CD4-positive, CD25-positive, alpha-beta regulatory T cell (primary cell): ENCODE data around the gene GSTM1. TPM values are rescaled to one million over a fixed set of nuclear protein-coding genes. Genes with fewer than 3 reads are reported as not detected.
"Not testable (repeated sequence)": the region's sequence is repeated elsewhere in the genome, so short reads cannot be mapped to it uniquely, and the experiment has no call there.

ENCODE experiments used
- ATAC-seq, 2 donors: fragments of 150-1000 bp; cut with Tn5 transposase; one replicate each; pipeline ENCODE4 v1.10.0; 2021; ENCODE audit warnings: low read depth in 2 of 2, moderate number of reproducible peaks in 2 of 2, moderate library complexity in 1 of 2
- DNase-seq, 3 donors: peaks; one replicate each; pipeline versions ENCODE4 v3.0.0 to v3.0.0-alpha.2; 2012 to 2022; ENCODE audit warnings: mixed read lengths in 1 of 3
- H3K27ac ChIP-seq: one replicate; pipeline ENCODE4 v1.7.0; 2013; ENCODE audit warnings: mild to moderate bottlenecking, low read length; ENCODE audit not compliant: insufficient read depth, poor library complexity, severe bottlenecking
- H3K27me3 ChIP-seq: one replicate; pipeline ENCODE4 v1.7.0; 2013; ENCODE audit warnings: low read length; ENCODE audit not compliant: control insufficient read depth, insufficient read depth
- H3K36me3 ChIP-seq: one replicate; pipeline ENCODE4 v1.7.0; 2013; ENCODE audit warnings: mild to moderate bottlenecking, low read length, moderate library complexity; ENCODE audit not compliant: control insufficient read depth, insufficient read depth
- H3K4me1 ChIP-seq: 2 replicates; pipeline ENCODE4 v1.7.0; 2013; ENCODE audit warnings: mild to moderate bottlenecking, low read length; ENCODE audit not compliant: insufficient read depth, control insufficient read depth, poor library complexity, severe bottlenecking
- H3K4me3 ChIP-seq: one replicate; pipeline ENCODE4 v1.7.0; 2013; ENCODE audit warnings: low read depth, mild to moderate bottlenecking, low read length, moderate library complexity
- H3K9me3 ChIP-seq, 2 experiments: 1 replicate in 1 of 2; 2 replicates in 1 of 2; pipeline ENCODE4 v1.7.0; 2013; ENCODE audit warnings: low read length in 2 of 2, mild to moderate bottlenecking in 1 of 2, moderate library complexity in 1 of 2; ENCODE audit not compliant: control insufficient read depth in 2 of 2
- H3K27ac Mint-ChIP-seq, 3 donors: one replicate each; pipeline ENCODE4 v1.8.0; 2020 to 2022; ENCODE audit warnings: mild to moderate bottlenecking in 3 of 3, mixed read lengths in 3 of 3, moderate library complexity in 2 of 3
- H3K27me3 Mint-ChIP-seq: one replicate; pipeline ENCODE4 v1.8.0; 2022; ENCODE audit warnings: mild to moderate bottlenecking, mixed read lengths
- H3K36me3 Mint-ChIP-seq: one replicate; pipeline ENCODE4 v1.8.0; 2020; ENCODE audit warnings: mixed read lengths
- H3K4me1 Mint-ChIP-seq, 4 donors: one replicate each; pipeline ENCODE4 v1.8.0; 2020 to 2022; ENCODE audit warnings: mixed read lengths in 4 of 4, mild to moderate bottlenecking in 1 of 4
- H3K4me3 Mint-ChIP-seq, 4 donors: one replicate each; pipeline ENCODE4 v1.8.0; 2020 to 2022; ENCODE audit warnings: mild to moderate bottlenecking in 4 of 4, mixed read lengths in 4 of 4, moderate library complexity in 3 of 4
- H3K9me3 Mint-ChIP-seq, 7 donors: one replicate each; pipeline ENCODE4 v1.8.0; 2020 to 2022; ENCODE audit warnings: mixed read lengths in 7 of 7, mild to moderate bottlenecking in 3 of 7, moderate library complexity in 2 of 7
- polyA plus RNA-seq, 4 donors: library from polyadenylated mRNA; unstranded; fragments of 300-500 nt; fragmentation: Illumina TruSeq; gene quantifications; one replicate each; pipeline ENCODE4 v1.2.3, GENCODE V29; 2021
- total RNA-seq: library from RNA; stranded (reverse); gene quantifications from one replicate; pipeline ENCODE4 v1.2.3, GENCODE V29; 2022

GSTM1 gene
- total and polyA plus RNA-seq, 5 donors from 2014 or later, result 18.7 to 123 (median 46.1) TPM; not detected in 1

DNA sequence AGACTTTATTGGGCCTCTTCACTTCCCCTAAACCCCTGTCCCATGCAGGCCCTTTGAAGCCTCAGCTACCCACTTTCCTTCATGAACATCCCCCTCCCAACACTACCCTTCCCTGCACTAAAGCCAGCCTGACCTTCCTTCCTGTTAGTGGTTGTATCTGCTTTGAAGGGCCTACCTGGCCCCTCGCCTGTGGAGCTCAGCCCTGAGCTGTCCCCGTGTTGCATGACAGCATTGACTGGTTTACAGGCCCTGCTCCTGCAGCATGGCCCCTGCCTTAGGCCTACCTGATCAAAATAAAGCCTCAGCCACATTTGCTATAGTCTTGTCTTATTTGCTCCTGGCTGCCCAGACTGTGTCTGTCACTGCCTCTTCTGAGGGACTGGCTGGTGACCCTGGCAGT is 26.2 kb upstream of the GSTM1 start:
- Mint-ChIP-seq H3K4me1 (peaks cover 0 to 3% (median 0%) of the 10 kb centered on the region in 4 donors), H3K27me3 (no peaks in the 10 kb centered on the region), H3K4me3 (no peak overlapping the region), H3K9me3 (peaks cover 0 to 1% (median 0%) of the 10 kb centered on the region in 7 donors), H3K36me3 (no peaks in the 10 kb centered on the region), H3K27ac (peak overlapping the region in 1 of 3 donors; percentile 90)
- no peak for DNase-seq
- Histone ChIP-seq H3K27ac (no peak overlapping the region), H3K4me1 (peaks cover 3% of the 10 kb centered on the region), H3K36me3 (no peaks in the 10 kb centered on the region), H3K9me3 (no peaks in the 10 kb centered on the region), H3K4me3 (no peak overlapping the region), H3K27me3 (no peaks in the 10 kb centered on the region)
- no peak for ATAC-seq

- H3K36me3 Mint-ChIP-seq, result no peaks in the 10 kb centered on the region
- H3K27ac Mint-ChIP-seq, result no peak overlapping the region
- H3K4me3 Mint-ChIP-seq, result no peak overlapping the region
Measured at GRCh38 chr1:109664671-109665070, 22.9 kb upstream of the GSTM1 start.

GRCh38 chr1:109667452-109668122 is 20.0 kb upstream of the GSTM1 start, which contains the start of gene GSTM2:
Gene GSTM2 (plus strand): TSS chr1:109668057. CDS start chr1:109668116, 59 bp downstream.
- peak; percentile 88 to 94 for ATAC-seq
- H3K4me3 ChIP-seq, result no peak within 1 kb of the TSS
- peak within 1 kb of the TSS in 2 of 3 donors; percentile 34 to 36 for H3K27ac Mint-ChIP-seq

More at GRCh38 chr1:109664671-109665070, 22.9 kb upstream of the GSTM1 start:
- peaks cover 0 to 1% (median 0%) of the 10 kb centered on the region in 7 donors for H3K9me3 Mint-ChIP-seq
- H3K27ac ChIP-seq, result no peak overlapping the region
- no peak for ATAC-seq
- peaks cover 10% of the 10 kb centered on the region for H3K4me1 ChIP-seq
- H3K27me3 Mint-ChIP-seq, result no peaks in the 10 kb centered on the region
- no peaks in the 10 kb centered on the region for H3K9me3 ChIP-seq
- peaks cover 5 to 18% (median 9%) of the 10 kb centered on the region in 4 donors for H3K4me1 Mint-ChIP-seq
- DNase-seq, result no peak
- H3K27me3 ChIP-seq, result no peaks in the 10 kb centered on the region
- H3K36me3 ChIP-seq, result no peaks in the 10 kb centered on the region
- no peak overlapping the region for H3K4me3 ChIP-seq

DNA sequence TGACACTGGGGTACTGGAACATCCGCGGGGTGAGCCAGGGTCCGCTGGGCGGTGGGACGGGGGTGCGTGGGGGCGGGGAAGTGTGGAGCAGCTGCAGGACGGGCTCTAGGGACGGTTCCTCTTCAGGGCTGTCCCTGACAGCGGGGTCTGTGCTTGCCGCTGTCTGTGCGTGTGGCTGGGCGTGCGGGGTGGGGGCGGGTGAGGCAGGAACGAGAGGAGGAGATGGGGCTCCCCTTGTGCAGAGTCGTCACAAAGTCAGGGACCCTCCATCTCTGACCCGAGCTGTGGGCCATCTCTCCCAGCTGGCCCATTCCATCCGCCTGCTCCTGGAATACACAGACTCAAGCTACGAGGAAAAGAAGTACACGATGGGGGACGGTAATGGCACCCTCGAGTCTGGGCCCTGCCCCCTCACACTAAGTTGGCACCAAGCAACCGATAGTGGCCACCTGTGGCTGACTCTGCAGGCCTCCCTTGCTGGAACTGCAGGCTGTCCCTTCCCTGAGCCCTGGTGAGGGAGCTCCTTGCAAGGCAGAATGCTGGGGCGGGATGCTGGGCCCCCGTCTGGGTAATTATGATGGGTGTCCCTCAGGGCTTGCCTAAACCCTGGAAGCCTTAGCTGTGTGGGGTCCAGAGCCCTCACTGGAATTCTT is 19.4 kb upstream of the GSTM1 start:
- H3K36me3 ChIP-seq, result no peaks in the 10 kb centered on the region
- H3K27me3 Mint-ChIP-seq, result no peaks in the 10 kb centered on the region
- H3K4me1 ChIP-seq, result peaks cover 10% of the 10 kb centered on the region
- no peaks in the 10 kb centered on the region for H3K9me3 Mint-ChIP-seq
- ATAC-seq (no peak), DNase-seq (no peak)
- H3K9me3 ChIP-seq, result no peaks in the 10 kb centered on the region
- peaks cover 5 to 23% (median 10%) of the 10 kb centered on the region in 4 donors for H3K4me1 Mint-ChIP-seq
- no peak overlapping the region for H3K4me3 ChIP-seq
- H3K27ac ChIP-seq, result no peak overlapping the region
- no peaks in the 10 kb centered on the region for H3K36me3 Mint-ChIP-seq
- no peaks in the 10 kb centered on the region for H3K27me3 ChIP-seq
- H3K27ac Mint-ChIP-seq, result peak overlapping the region in 1 of 3 donors; percentile 36
- peak overlapping the region; percentile 49 to 86 (median 76) for H3K4me3 Mint-ChIP-seq

More at GRCh38 chr1:109667452-109668122, 20.0 kb upstream of the GSTM1 start, which contains the start of gene GSTM2:
- Mint-ChIP-seq H3K36me3 (no peaks in the 10 kb centered on the region), H3K4me1 (peaks cover 5 to 23% (median 10%) of the 10 kb centered on the region in 4 donors), H3K27me3 (no peaks in the 10 kb centered on the region), H3K4me3 (peak within 1 kb of the TSS; percentile 49 to 86 (median 76)), H3K9me3 (no peaks in the 10 kb centered on the region)
- peak; percentile 59 to 85 (median 62) for DNase-seq
- Histone ChIP-seq H3K27ac (no peak within 1 kb of the TSS), H3K36me3 (no peaks in the 10 kb centered on the region), H3K27me3 (no peaks in the 10 kb centered on the region), H3K4me1 (peaks cover 10% of the 10 kb centered on the region), H3K9me3 (no peaks in the 10 kb centered on the region)

GRCh38 chr1:109669246-109669948 is 18.2 kb upstream of the GSTM1 start:
- Mint-ChIP-seq H3K36me3 (no peaks in the 10 kb centered on the region), H3K4me1 (peaks cover 5 to 23% (median 10%) of the 10 kb centered on the region in 4 donors), H3K9me3 (no peaks in the 10 kb centered on the region), H3K27ac (peak overlapping the region in 1 of 3 donors; percentile 73), H3K4me3 (peak overlapping the region; percentile 55 to 65 (median 59)), H3K27me3 (no peaks in the 10 kb centered on the region)
- Histone ChIP-seq H3K27ac (no peak overlapping the region), H3K27me3 (no peaks in the 10 kb centered on the region), H3K36me3 (no peaks in the 10 kb centered on the region), H3K4me1 (peaks cover 10% of the 10 kb centered on the region), H3K4me3 (no peak overlapping the region), H3K9me3 (no peaks in the 10 kb centered on the region)
- ATAC-seq (no peak), DNase-seq (no peak)

- H3K4me1 Mint-ChIP-seq, result peaks cover 5 to 23% (median 10%) of the 10 kb centered on the region in 4 donors
- not testable (repeated sequence) for H3K9me3 ChIP-seq, DNase-seq, H3K4me3 ChIP-seq, H3K27me3 ChIP-seq, H3K36me3 Mint-ChIP-seq, H3K36me3 ChIP-seq, H3K27ac ChIP-seq, H3K27me3 Mint-ChIP-seq, ATAC-seq, H3K9me3 Mint-ChIP-seq
- H3K4me1 ChIP-seq, result peaks cover 10% of the 10 kb centered on the region
- H3K27ac Mint-ChIP-seq, result peak overlapping the region in 1 of 3 donors; percentile 62
- peak overlapping the region; percentile 55 to 65 (median 59) for H3K4me3 Mint-ChIP-seq
Measured at GRCh38 chr1:109669949-109670302, 17.7 kb upstream of the GSTM1 start.

- no peak overlapping the region for H3K27ac Mint-ChIP-seq
Measured at GRCh38 chr1:109671067-109671466, 16.6 kb upstream of the GSTM1 start.

More at GRCh38 chr1:109671067-109671466, 16.6 kb upstream of the GSTM1 start:
- no peaks in the 10 kb centered on the region for H3K36me3 ChIP-seq
- no peak for ATAC-seq
- peaks cover 10% of the 10 kb centered on the region for H3K4me1 ChIP-seq
- Mint-ChIP-seq H3K36me3 (no peaks in the 10 kb centered on the region), H3K4me1 (peaks cover 5 to 23% (median 10%) of the 10 kb centered on the region in 4 donors), H3K4me3 (no peak overlapping the region), H3K9me3 (no peaks in the 10 kb centered on the region), H3K27me3 (no peaks in the 10 kb centered on the region)
- peak in 1 of 3 donors; percentile 27 for DNase-seq
- no peaks in the 10 kb centered on the region for H3K27me3 ChIP-seq
- no peak overlapping the region for H3K4me3 ChIP-seq
- no peaks in the 10 kb centered on the region for H3K9me3 ChIP-seq
- H3K27ac ChIP-seq, result no peak overlapping the region
